ENCODE measurements around the gene C7orf33.
"Not testable (repeated sequence)": the region's sequence is repeated elsewhere in the genome, so short reads cannot be mapped to it uniquely, and the experiment has no call there.

DNA sequence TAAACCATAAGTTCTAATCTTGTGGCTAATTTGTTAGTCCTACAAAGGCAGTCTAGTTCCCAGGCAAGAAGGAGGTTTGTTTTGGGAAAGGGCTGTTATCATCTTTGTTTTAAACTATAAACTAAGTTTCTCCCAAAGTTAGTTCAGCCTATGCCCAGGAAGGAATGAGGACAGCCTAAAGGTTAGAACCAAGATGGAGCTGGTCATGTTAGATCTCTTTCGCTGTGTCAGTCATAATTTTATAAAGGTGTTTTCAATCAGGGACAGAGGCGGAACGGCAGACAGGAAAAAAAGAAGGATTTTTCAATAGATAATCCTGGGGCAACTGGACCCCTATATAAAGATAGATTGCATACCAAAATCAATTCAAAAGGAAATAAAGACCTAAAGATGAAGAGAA, 19.6 kb upstream of the C7orf33 start:
- TF ChIP-seq, protein P1, sequence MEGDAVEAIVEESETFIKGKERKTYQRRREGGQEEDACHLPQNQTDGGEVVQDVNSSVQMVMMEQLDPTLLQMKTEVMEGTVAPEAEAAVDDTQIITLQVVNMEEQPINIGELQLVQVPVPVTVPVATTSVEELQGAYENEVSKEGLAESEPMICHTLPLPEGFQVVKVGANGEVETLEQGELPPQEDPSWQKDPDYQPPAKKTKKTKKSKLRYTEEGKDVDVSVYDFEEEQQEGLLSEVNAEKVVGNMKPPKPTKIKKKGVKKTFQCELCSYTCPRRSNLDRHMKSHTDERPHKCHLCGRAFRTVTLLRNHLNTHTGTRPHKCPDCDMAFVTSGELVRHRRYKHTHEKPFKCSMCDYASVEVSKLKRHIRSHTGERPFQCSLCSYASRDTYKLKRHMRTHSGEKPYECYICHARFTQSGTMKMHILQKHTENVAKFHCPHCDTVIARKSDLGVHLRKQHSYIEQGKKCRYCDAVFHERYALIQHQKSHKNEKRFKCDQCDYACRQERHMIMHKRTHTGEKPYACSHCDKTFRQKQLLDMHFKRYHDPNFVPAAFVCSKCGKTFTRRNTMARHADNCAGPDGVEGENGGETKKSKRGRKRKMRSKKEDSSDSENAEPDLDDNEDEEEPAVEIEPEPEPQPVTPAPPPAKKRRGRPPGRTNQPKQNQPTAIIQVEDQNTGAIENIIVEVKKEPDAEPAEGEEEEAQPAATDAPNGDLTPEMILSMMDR (IDR thresholded peaks at IDR 0.05; ENCODE audit: low read depth, low read length) = not testable (repeated sequence)
- not testable (repeated sequence) for TF ChIP-seq MAX (IDR thresholded peaks at IDR 0.05; ENCODE audit: low read depth, low read length); POLR2A (IDR thresholded peaks at IDR 0.05; ENCODE audit: extremely low read depth, insufficient read length)
